ENCODE data around the gene YIF1A. TPM values are rescaled to one million over a fixed set of nuclear protein-coding genes. Genes with fewer than 3 reads are reported as not detected.

The YIF1A gene
- polyA plus RNA-seq, 1 donor (not counting 4 experiments of a cell fraction or from before 2014, with no cell fraction given) = 80.3 TPM

GRCh38 chr11:66334605-66335442 is 45.9 kb upstream of the YIF1A start:
- H3K27me3 ChIP-seq (ENCODE audit: control insufficient read depth, extremely low read depth, insufficient read depth, low read length) = no peaks in the 10 kb centered on the region
- H2AFZ ChIP-seq (ENCODE audit: control insufficient read depth, low read length) = no peak overlapping the region
- peak overlapping the region; percentile 60 to 78 (median 78) for H3K4me3 ChIP-seq (ENCODE audit: control insufficient read depth in 2 of 3, extremely low read depth in 1 of 3, insufficient read depth in 2 of 3, low read depth in 1 of 3, low read length in 3 of 3)
- dilution Hi-C loops (cut with MboI; ENCODE audit: extremely low pct_ligation_motif_present, low sequenced_read_pairs) = no loop called here
- H3K36me3 ChIP-seq (ENCODE audit: control insufficient read depth in 2 of 2, extremely low read depth in 1 of 2, insufficient read depth in 2 of 2, low read length in 2 of 2) = peaks cover 26 to 46% of the 10 kb centered on the region in 2 experiments
- peaks cover 49% of the 10 kb centered on the region for H3K4me1 ChIP-seq (ENCODE audit: control insufficient read depth, extremely low read depth, insufficient read depth, low read length)
- peak overlapping the region; percentile 85 for H3K9ac ChIP-seq (ENCODE audit: control insufficient read depth, extremely low read depth, insufficient read depth, low read length)
- H3K9me1 ChIP-seq (ENCODE audit: control insufficient read depth, extremely low read depth, insufficient read depth, low read length) = peaks cover 6% of the 10 kb centered on the region
- peaks cover 22% of the 10 kb centered on the region for H3K79me2 ChIP-seq (ENCODE audit: control insufficient read depth, insufficient read depth, low read length)
- H3K4me2 ChIP-seq (ENCODE audit: control insufficient read depth, extremely low read depth, insufficient read depth, low read depth, low read length) = peak overlapping the region; percentile 95
- DNase-seq (ENCODE audit: low read depth, low spot score) (no peak), FAIRE-seq (no peak)
- no peak for TF ChIP-seq EZH2 (IDR thresholded peaks at IDR 0.05; ENCODE audit: low read length)
- TF ChIP-seq, protein P1, sequence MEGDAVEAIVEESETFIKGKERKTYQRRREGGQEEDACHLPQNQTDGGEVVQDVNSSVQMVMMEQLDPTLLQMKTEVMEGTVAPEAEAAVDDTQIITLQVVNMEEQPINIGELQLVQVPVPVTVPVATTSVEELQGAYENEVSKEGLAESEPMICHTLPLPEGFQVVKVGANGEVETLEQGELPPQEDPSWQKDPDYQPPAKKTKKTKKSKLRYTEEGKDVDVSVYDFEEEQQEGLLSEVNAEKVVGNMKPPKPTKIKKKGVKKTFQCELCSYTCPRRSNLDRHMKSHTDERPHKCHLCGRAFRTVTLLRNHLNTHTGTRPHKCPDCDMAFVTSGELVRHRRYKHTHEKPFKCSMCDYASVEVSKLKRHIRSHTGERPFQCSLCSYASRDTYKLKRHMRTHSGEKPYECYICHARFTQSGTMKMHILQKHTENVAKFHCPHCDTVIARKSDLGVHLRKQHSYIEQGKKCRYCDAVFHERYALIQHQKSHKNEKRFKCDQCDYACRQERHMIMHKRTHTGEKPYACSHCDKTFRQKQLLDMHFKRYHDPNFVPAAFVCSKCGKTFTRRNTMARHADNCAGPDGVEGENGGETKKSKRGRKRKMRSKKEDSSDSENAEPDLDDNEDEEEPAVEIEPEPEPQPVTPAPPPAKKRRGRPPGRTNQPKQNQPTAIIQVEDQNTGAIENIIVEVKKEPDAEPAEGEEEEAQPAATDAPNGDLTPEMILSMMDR (optimal IDR thresholded peaks at IDR 0.05 in 1 of 3, IDR thresholded peaks at IDR 0.05 in 1 of 3, conservative IDR thresholded peaks at IDR 0.05 in 1 of 3; ENCODE audit: extremely low read depth in 1 of 3, insufficient read depth in 2 of 3, low read length in 3 of 3) = peak in 1 of 3 experiments; percentile 15
- peaks cover 3% of the 10 kb centered on the region for H4K20me1 ChIP-seq (ENCODE audit: control insufficient read depth, extremely low read depth, insufficient read depth, low read length)
- peak overlapping the region; percentile 97 for H3K27ac ChIP-seq (ENCODE audit: control insufficient read depth, insufficient read depth, low read length)
- no peaks in the 10 kb centered on the region for H3K9me3 ChIP-seq (ENCODE audit: control insufficient read depth, low read depth, low read length)

- peaks cover 22% of the 10 kb centered on the region for H3K79me2 ChIP-seq (ENCODE audit: control insufficient read depth, insufficient read depth, low read length)
- no peak for TF ChIP-seq EZH2 (IDR thresholded peaks at IDR 0.05; ENCODE audit: low read length)
- TF ChIP-seq, protein P1 (optimal IDR thresholded peaks at IDR 0.05 in 1 of 3, IDR thresholded peaks at IDR 0.05 in 1 of 3, conservative IDR thresholded peaks at IDR 0.05 in 1 of 3; ENCODE audit: extremely low read depth in 1 of 3, insufficient read depth in 2 of 3, low read length in 3 of 3) = no peak
- H2AFZ ChIP-seq (ENCODE audit: control insufficient read depth, low read length) = no peak overlapping the region
- peaks cover 42% of the 10 kb centered on the region for H3K4me1 ChIP-seq (ENCODE audit: control insufficient read depth, extremely low read depth, insufficient read depth, low read length)
- H3K4me2 ChIP-seq (ENCODE audit: control insufficient read depth, extremely low read depth, insufficient read depth, low read depth, low read length) = peak overlapping the region; percentile 95
- H3K27ac ChIP-seq (ENCODE audit: control insufficient read depth, insufficient read depth, low read length) = no peak overlapping the region
- no peaks in the 10 kb centered on the region for H3K9me3 ChIP-seq (ENCODE audit: control insufficient read depth, low read depth, low read length)
- peaks cover 6% of the 10 kb centered on the region for H3K9me1 ChIP-seq (ENCODE audit: control insufficient read depth, extremely low read depth, insufficient read depth, low read length)
- H3K9ac ChIP-seq (ENCODE audit: control insufficient read depth, extremely low read depth, insufficient read depth, low read length) = no peak overlapping the region
- peaks cover 23 to 45% of the 10 kb centered on the region in 2 experiments for H3K36me3 ChIP-seq (ENCODE audit: control insufficient read depth in 2 of 2, extremely low read depth in 1 of 2, insufficient read depth in 2 of 2, low read length in 2 of 2)
- no peaks in the 10 kb centered on the region for H3K27me3 ChIP-seq (ENCODE audit: control insufficient read depth, extremely low read depth, insufficient read depth, low read length)
- dilution Hi-C loops (cut with MboI; ENCODE audit: extremely low pct_ligation_motif_present, low sequenced_read_pairs) = no loop called here
- peak overlapping the region; percentile 32 to 60 (median 51) for H3K4me3 ChIP-seq (ENCODE audit: control insufficient read depth in 2 of 3, extremely low read depth in 1 of 3, insufficient read depth in 2 of 3, low read depth in 1 of 3, low read length in 3 of 3)
- H4K20me1 ChIP-seq (ENCODE audit: control insufficient read depth, extremely low read depth, insufficient read depth, low read length) = peaks cover 3% of the 10 kb centered on the region
- DNase-seq (ENCODE audit: low read depth, low spot score) (no peak), FAIRE-seq (no peak)
These were observed 45.1 kb upstream of the YIF1A start for GRCh38 chr11:66333896-66334604.
